HepG2 (cell line): ENCODE measurements around the gene ANO2. TPM values are rescaled to one million over a fixed set of nuclear protein-coding genes. Genes with fewer than 3 reads are reported as not detected.

Source experiments
- ATAC-seq: fragments of 200-7000 bp; cut with Tn5 transposase; 3 replicates; pipeline ENCODE4 v1.9.1; 2020; ENCODE audit warnings: mild to moderate bottlenecking, moderate library complexity
- BruUV-seq: library from RNA; stranded (reverse); fragments of 400-500 nt; replicated peaks from 2 replicates; lab custom pipeline; 2021; lab: Mats Ljungman, UMichigan
- CTCF ChIA-PET: fragments of 300-600 bp; formaldehyde crosslinking; extraction: SDS; loops from one replicate; lab custom pipeline; 2021; ENCODE audit warnings: low total read pairs, inconsistent platforms, low intra/inter-chr PET ratio; lab: Yijun Ruan, JAX
- POLR2A ChIA-PET: fragments of 350-600 bp; sonication (Branson Sonifier 250); formaldehyde crosslinking; loops from one replicate; lab custom pipeline; 2020; ENCODE audit warnings: antibody characterized with exemption, inconsistent platforms; lab: Yijun Ruan, JAX
- DNase-seq: peaks from one replicate; pipeline ENCODE4 v3.0.0-alpha.2; 2015; ENCODE audit warnings: low spot score
- FAIRE-seq: peaks from 3 replicates; lab custom pipeline; 2011; peaks lifted over from hg19 to GRCh38; lab: Jason Lieb, UNC
- H2AFZ ChIP-seq: one replicate; pipeline ENCODE4 v1.6.1; 2011; ENCODE audit warnings: low read length, inconsistent platforms
- H3K27ac ChIP-seq: fragments of 300-600 bp; 3 replicates; pipeline ENCODE4 v1.8.0; 2011; ENCODE audit warnings: mixed run types, mild to moderate bottlenecking, mixed read lengths, low read length, inconsistent platforms; ENCODE audit not compliant: insufficient read depth; ENCODE audit errors: extremely low read length
- H3K27me3 ChIP-seq, 2 experiments: fragments of 200-600 bp in 1 of 2; 2 replicates in 1 of 2; 3 replicates in 1 of 2; pipeline versions ENCODE4 v1.6.0 to v1.8.0; 2011; ENCODE audit warnings: low read length in 2 of 2, mild to moderate bottlenecking in 2 of 2, moderate library complexity in 2 of 2, inconsistent platforms in 1 of 2; ENCODE audit not compliant: insufficient read depth in 2 of 2, control insufficient read depth in 1 of 2
- H3K36me3 ChIP-seq, 2 experiments: fragments of 200-600 bp in 1 of 2; replicated peaks in 1 of 2; 2 replicates in 1 of 2; 3 replicates in 1 of 2; pipeline versions ENCODE4 v1.5.1 to v1.8.0; 2011; ENCODE audit warnings: low read length in 2 of 2, inconsistent platforms in 1 of 2; ENCODE audit not compliant: insufficient read depth in 2 of 2, control insufficient read depth in 1 of 2
- H3K4me1 ChIP-seq: 2 replicates; pipeline ENCODE4 v1.5.1; 2012; ENCODE audit warnings: low read length, inconsistent platforms; ENCODE audit not compliant: insufficient read depth
- H3K4me2 ChIP-seq: 2 replicates; pipeline ENCODE4 v1.6.0; 2011; ENCODE audit warnings: low read depth, low read length, inconsistent platforms
- H3K4me3 ChIP-seq, 3 experiments: fragments of 200-600 bp in 1 of 3; sonication (generic), shearing (Covaris generic) in 1 of 3; replicated peaks in 1 of 3; 2 replicates each; pipeline ENCODE4 v1.5.1; 2011 to 2016; ENCODE audit warnings: low read length in 3 of 3, inconsistent platforms in 2 of 3, low read depth in 2 of 3, mild to moderate bottlenecking in 2 of 3, control low read depth in 1 of 3, mixed read lengths in 1 of 3; ENCODE audit not compliant: insufficient read depth in 1 of 3
- H3K79me2 ChIP-seq: one replicate; pipeline ENCODE4 v1.6.1; 2011; ENCODE audit warnings: low read length, inconsistent platforms; ENCODE audit not compliant: insufficient read depth
- H3K9ac ChIP-seq: 2 replicates; pipeline ENCODE4 v1.6.0; 2011; ENCODE audit warnings: mild to moderate bottlenecking, low read depth, low read length, inconsistent platforms; ENCODE audit not compliant: insufficient read depth
- H3K9me3 ChIP-seq: 2 replicates; pipeline ENCODE4 v1.5.1; 2012; ENCODE audit warnings: mild to moderate bottlenecking, low read length
- H4K20me1 ChIP-seq: 2 replicates; pipeline ENCODE4 v1.6.0; 2011; ENCODE audit warnings: inconsistent platforms, mild to moderate bottlenecking, low read length, moderate library complexity; ENCODE audit not compliant: insufficient read depth
- ATRX ChIP-seq: sonication (generic); formaldehyde crosslinking; IDR thresholded peaks from 2 replicates; pipeline ENCODE4 v1.4.0; 2020; ENCODE audit warnings: missing genetic modification reagents, borderline replicate concordance
- JUN ChIP-seq: sonication (generic); formaldehyde crosslinking; IDR thresholded peaks from 2 replicates; pipeline ENCODE4 v1.4.0; 2020; ENCODE audit warnings: mild to moderate bottlenecking, missing genetic modification reagents
- NKX3-1 ChIP-seq: sonication (generic); formaldehyde crosslinking; IDR thresholded peaks from 2 replicates; pipeline ENCODE4 v1.5.0; 2020; ENCODE audit warnings: missing genetic modification reagents
- TBP ChIP-seq: sonication (generic); formaldehyde crosslinking; IDR thresholded peaks from 2 replicates; pipeline ENCODE4 v1.5.0; 2020; ENCODE audit warnings: missing genetic modification reagents
- ZNF331 ChIP-seq: sonication (generic); formaldehyde crosslinking; IDR thresholded peaks from 2 replicates; pipeline ENCODE4 v1.4.0; 2020; ENCODE audit warnings: missing genetic modification reagents
- ZNF496 ChIP-seq: sonication (generic); formaldehyde crosslinking; IDR thresholded peaks from 2 replicates; pipeline ENCODE4 v1.8.1; 2023; ENCODE audit warnings: mild to moderate bottlenecking, moderate library complexity, missing genetic modification reagents; ENCODE audit not compliant: insufficient replicate concordance
- ZNF777 ChIP-seq: sonication (generic); formaldehyde crosslinking; IDR thresholded peaks from 2 replicates; pipeline ENCODE4 v1.4.0; 2020; ENCODE audit warnings: missing genetic modification reagents
- ZSCAN20 ChIP-seq: sonication (generic); formaldehyde crosslinking; IDR thresholded peaks from 2 replicates; pipeline ENCODE4 v1.4.0; 2020; ENCODE audit warnings: missing genetic modification reagents, mild to moderate bottlenecking, borderline replicate concordance
- WGBS: methylation state at CpG from one replicate; pipeline ENCODE4 v1.1.6; 2017; ENCODE audit warnings: low lambda C conversion rate; 5-methylcytosine and 5-hydroxymethylcytosine counted together
- in situ Hi-C: cut with HindIII; loops from 2 replicates; pipeline ENCODE4 v1.10.0; 2017; ENCODE audit warnings: low pct_unique_long_range_greater_than_20kb; ENCODE audit not compliant: extremely low pct_ligation_motif_present
- intact Hi-C: fragments of 100-400 bp; cut with micrococcal nuclease; formaldehyde crosslinking; loops from one replicate; pipeline ENCODE4 v1.10.0; 2022; ENCODE audit not compliant: unreplicated experiment
- polyA plus RNA-seq, 8 experiments: library from polyadenylated mRNA; depleted of rRNA in 3 of 8; stranded (reverse) in 7 of 8; unstranded in 1 of 8; fragments of >200 nt; fragmentation: Illumina TruSeq in 4 of 8; extraction: Trizol in 4 of 8; gene quantifications; 2 replicates each; pipeline versions ENCODE4 v1.2.1 to v1.2.3, GENCODE V29; 2011 to 2016; ENCODE audit warnings: low read depth in 4 of 8, missing spikeins in 1 of 8, mixed read lengths in 1 of 8; ENCODE audit not compliant: insufficient read depth in 1 of 8
- total RNA-seq, 5 experiments: library from RNA; depleted of rRNA; stranded (reverse); fragments of >200 nt; fragmentation: Illumina TruSeq; extraction: Trizol; gene quantifications; 2 replicates each; pipeline ENCODE4 v1.2.3, GENCODE V29; 2016; ENCODE audit warnings: low read depth in 1 of 5
- TF ChIP-seq, protein P1 (sequence below): IDR thresholded peaks from 2 replicates; pipeline ENCODE4 v1.6.1; 2016; ENCODE audit warnings: missing biosample characterization, missing genetic modification reagents, low read depth
- TF ChIP-seq, protein P2 (sequence below): sonication (generic); formaldehyde crosslinking; IDR thresholded peaks from one replicate; pipeline ENCODE4 v1.5.1; 2020; ENCODE audit warnings: mild to moderate bottlenecking, missing genetic modification reagents; ENCODE audit errors: not compliant biosample characterization
- TF ChIP-seq, protein P3 (sequence below): IDR thresholded peaks from 2 replicates; pipeline ENCODE4 v1.6.1; 2016; ENCODE audit warnings: missing compliant biosample characterization, missing genetic modification reagents, borderline replicate concordance
- TF ChIP-seq, protein P4 (sequence below): sonication (generic); formaldehyde crosslinking; IDR thresholded peaks from 2 replicates; pipeline ENCODE4 v1.4.0; 2020; ENCODE audit warnings: mild to moderate bottlenecking, missing genetic modification reagents

ANO2 gene
- total and polyA plus RNA-seq, 2 of the 13 experiments (the other 11 are each of a cell fraction or from before 2014, with no cell fraction given) = 0.18 TPM; not detected in 1

DNA sequence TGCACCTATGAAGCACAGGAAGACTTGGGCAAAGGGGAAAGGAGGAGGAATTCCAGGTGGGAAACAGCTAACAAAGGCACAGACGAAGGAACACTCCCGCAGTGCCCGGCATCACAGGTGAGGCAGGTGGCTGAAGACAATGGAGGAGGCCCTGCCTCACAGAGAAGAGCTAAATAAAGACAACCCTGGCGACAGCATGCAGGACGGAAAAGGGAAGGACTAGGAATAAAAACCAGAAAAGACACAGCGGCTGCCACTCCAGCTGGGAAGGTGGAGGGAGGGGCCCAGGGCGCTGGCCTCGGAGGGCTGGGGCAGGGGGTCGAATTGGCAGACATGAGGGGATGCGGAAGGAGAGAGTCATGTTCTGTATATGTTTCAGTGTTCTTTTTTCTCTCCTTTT is 43.0 kb upstream of the ANO2 start:
- Histone ChIP-seq H3K9ac (no peak overlapping the region), H3K27ac (no peak overlapping the region), H3K4me2 (no peak overlapping the region), H3K4me3 (no peak overlapping the region), H2AFZ (no peak overlapping the region), H3K79me2 (no peaks in the 10 kb centered on the region), H3K4me1 (peaks cover 13% of the 10 kb centered on the region), H3K36me3 (no peaks in the 10 kb centered on the region), H4K20me1 (no peaks in the 10 kb centered on the region), H3K9me3 (no peaks in the 10 kb centered on the region), H3K27me3 (no peaks in the 10 kb centered on the region)
- ChIA-PET CTCF (interaction anchor here (1.2 to 5.6 kb wide), 3 partner anchors 22 to 297 kb away, joined by 4 to 141 read pairs (median 9); no protein-coding TSS in a partner anchor), POLR2A (no interaction called here)
- intact Hi-C loops (loop anchor here (1.0 to 10.0 kb wide), 2 partner anchors 50 to 297 kb away; no protein-coding TSS in a partner anchor), in situ Hi-C loops (loop anchor here (5.0 to 10.0 kb wide), 2 partner anchors 49 to 297 kb away; no protein-coding TSS in a partner anchor)
- FAIRE-seq (no peak), ATAC-seq (no peak), DNase-seq (no peak)
- BruUV-seq = no TSS peak
- whole genome bisulfite sequencing = 32% methylated on average over 10 of the region's 10 CpGs
- TF ChIP-seq ZSCAN20 (CRISPR knock-in tag) (no peak), ZNF777 (CRISPR knock-in tag) (no peak), NKX3-1 (CRISPR knock-in tag) (no peak), ATRX (no peak), ZNF331 (CRISPR knock-in tag) (no peak), JUN (CRISPR knock-in tag) (no peak), TBP (no peak), ZNF496 (no peak)
- TF ChIP-seq, protein P1, sequence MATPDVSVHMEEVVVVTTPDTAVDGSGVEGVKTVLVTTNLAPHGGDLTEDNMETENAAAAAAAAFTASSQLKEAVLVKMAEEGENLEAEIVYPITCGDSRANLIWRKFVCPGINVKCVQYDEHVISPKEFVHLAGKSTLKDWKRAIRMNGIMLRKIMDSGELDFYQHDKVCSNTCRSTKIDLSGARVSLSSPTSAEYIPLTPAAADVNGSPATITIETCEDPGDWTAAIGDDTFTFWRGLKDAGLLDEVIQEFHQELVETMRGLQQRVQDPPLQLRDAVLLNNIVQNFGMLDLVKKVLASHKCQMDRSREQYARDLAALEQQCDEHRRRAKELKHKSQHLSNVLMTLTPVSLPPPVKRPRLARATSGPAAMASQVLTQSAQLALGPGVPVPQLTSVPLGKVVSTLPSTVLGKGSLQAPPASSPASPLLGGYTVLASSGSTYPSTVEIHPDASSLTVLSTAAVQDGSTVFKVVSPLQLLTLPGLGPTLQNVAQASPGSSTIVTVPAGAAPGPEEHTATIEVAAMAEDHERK = no peak
- TF ChIP-seq, protein P2, sequence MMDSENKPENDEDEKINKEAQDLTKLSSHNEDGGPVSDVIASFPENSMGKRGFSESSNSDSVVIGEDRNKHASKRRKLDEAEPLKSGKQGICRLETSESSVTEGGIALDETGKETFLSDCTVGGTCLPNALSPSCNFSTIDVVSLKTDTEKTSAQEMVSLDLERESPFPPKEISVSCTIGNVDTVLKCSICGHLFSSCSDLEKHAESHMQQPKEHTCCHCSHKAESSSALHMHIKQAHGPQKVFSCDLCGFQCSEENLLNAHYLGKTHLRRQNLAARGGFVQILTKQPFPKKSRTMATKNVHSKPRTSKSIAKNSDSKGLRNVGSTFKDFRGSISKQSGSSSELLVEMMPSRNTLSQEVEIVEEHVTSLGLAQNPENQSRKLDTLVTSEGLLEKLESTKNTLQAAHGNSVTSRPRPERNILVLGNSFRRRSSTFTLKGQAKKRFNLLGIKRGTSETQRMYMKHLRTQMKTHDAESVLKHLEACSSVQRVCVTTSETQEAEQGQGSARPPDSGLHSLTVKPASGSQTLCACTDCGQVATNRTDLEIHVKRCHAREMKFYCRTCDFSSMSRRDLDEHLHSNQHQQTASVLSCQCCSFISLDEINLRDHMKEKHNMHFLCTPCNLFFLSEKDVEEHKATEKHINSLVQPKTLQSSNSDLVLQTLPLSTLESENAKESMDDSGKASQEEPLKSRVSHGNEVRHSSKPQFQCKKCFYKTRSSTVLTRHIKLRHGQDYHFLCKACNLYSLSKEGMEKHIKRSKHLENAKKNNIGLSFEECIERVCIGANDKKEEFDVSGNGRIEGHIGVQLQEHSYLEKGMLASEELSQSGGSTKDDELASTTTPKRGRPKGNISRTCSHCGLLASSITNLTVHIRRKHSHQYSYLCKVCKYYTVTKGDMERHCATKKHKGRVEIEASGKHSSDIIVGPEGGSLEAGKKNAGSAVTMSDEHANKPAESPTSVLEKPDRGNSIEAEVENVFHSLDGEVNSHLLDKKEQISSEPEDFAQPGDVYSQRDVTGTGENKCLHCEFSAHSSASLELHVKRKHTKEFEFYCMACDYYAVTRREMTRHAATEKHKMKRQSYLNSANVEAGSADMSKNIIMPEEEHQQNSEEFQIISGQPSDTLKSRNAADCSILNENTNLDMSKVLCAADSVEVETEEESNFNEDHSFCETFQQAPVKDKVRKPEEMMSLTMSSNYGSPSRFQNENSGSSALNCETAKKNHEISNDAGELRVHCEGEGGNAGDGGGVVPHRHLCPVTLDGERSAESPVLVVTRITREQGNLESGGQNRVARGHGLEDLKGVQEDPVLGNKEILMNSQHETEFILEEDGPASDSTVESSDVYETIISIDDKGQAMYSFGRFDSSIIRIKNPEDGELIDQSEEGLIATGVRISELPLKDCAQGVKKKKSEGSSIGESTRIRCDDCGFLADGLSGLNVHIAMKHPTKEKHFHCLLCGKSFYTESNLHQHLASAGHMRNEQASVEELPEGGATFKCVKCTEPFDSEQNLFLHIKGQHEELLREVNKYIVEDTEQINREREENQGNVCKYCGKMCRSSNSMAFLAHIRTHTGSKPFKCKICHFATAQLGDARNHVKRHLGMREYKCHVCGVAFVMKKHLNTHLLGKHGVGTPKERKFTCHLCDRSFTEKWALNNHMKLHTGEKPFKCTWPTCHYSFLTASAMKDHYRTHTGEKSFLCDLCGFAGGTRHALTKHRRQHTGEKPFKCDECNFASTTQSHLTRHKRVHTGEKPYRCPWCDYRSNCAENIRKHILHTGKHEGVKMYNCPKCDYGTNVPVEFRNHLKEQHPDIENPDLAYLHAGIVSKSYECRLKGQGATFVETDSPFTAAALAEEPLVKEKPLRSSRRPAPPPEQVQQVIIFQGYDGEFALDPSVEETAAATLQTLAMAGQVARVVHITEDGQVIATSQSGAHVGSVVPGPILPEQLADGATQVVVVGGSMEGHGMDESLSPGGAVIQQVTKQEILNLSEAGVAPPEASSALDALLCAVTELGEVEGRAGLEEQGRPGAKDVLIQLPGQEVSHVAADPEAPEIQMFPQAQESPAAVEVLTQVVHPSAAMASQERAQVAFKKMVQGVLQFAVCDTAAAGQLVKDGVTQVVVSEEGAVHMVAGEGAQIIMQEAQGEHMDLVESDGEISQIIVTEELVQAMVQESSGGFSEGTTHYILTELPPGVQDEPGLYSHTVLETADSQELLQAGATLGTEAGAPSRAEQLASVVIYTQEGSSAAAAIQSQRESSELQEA (CRISPR knock-in tag) = no peak
- TF ChIP-seq, protein P3, sequence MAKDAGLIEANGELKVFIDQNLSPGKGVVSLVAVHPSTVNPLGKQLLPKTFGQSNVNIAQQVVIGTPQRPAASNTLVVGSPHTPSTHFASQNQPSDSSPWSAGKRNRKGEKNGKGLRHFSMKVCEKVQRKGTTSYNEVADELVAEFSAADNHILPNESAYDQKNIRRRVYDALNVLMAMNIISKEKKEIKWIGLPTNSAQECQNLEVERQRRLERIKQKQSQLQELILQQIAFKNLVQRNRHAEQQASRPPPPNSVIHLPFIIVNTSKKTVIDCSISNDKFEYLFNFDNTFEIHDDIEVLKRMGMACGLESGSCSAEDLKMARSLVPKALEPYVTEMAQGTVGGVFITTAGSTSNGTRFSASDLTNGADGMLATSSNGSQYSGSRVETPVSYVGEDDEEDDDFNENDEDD (CRISPR knock-in tag) = no peak
- TF ChIP-seq, protein P4, sequence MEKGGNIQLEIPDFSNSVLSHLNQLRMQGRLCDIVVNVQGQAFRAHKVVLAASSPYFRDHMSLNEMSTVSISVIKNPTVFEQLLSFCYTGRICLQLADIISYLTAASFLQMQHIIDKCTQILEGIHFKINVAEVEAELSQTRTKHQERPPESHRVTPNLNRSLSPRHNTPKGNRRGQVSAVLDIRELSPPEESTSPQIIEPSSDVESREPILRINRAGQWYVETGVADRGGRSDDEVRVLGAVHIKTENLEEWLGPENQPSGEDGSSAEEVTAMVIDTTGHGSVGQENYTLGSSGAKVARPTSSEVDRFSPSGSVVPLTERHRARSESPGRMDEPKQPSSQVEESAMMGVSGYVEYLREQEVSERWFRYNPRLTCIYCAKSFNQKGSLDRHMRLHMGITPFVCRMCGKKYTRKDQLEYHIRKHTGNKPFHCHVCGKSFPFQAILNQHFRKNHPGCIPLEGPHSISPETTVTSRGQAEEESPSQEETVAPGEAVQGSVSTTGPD (CRISPR knock-in tag) = no peak
